ENCODE results near the gene SNTB2.

- no peak for TF ChIP-seq ZNF274 (IDR thresholded peaks at IDR 0.05; ENCODE audit: low read depth, low read length)
- TF ChIP-seq YY1 (IDR thresholded peaks at IDR 0.05; ENCODE audit: insufficient read depth, insufficient read length), result no peak
- TF ChIP-seq SUZ12 (IDR thresholded peaks at IDR 0.05; ENCODE audit: extremely low read depth, insufficient read depth, insufficient read length), result no peak
Measured at GRCh38 chr16:69270395-69270794, 83.4 kb downstream of the SNTB2 start.

All from NT2/D1 (cell line).